GM10248 (cell line): Measurements from ENCODE around the gene KANSL1L.

Source experiments
- CTCF ChIA-PET: fragments of 300-600 bp; sonication (Branson Sonifier 250); formaldehyde crosslinking; extraction: SDS; loops from one replicate; lab custom pipeline; 2021; ENCODE audit warnings: antibody characterized with exemption; lab: Yijun Ruan, JAX
- POLR2A ChIA-PET: fragments of 350-650 bp; sonication (Branson Sonifier 250); formaldehyde crosslinking; extraction: SDS; loops from one replicate; lab custom pipeline; 2020; ENCODE audit warnings: antibody characterized with exemption; lab: Yijun Ruan, JAX
- DNase-seq: peaks from one replicate; pipeline ENCODE4 v3.0.0; 2012; ENCODE audit errors: extremely low spot score
- TF ChIP-seq, protein P1 (sequence below): IDR thresholded peaks from 2 replicates; pipeline ENCODE4 v1.5.1; 2012; ENCODE audit warnings: mild to moderate bottlenecking, low read depth; ENCODE audit errors: extremely low read depth, missing control alignments, control extremely low read depth

Gene KANSL1L

DNA sequence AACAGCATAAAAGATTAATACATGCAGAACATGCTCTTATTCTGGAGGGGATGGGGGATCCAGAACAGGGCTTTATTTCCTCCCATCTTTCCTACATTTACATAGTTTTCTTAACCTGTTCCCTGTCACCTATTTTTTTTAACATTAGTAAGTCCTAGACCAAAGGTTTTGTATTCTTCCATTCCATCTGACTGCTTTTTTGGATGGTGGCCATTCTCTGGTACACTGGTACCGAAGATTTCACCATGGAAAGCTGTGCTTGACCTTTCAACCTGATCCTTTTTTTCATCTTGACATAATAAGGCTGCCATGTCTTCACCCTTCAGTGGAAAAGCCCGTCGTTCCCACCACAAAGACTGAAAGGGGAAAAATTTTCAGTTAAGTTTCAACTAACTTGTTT, 148.4 kb downstream of the KANSL1L start:
- TF ChIP-seq, protein P1, sequence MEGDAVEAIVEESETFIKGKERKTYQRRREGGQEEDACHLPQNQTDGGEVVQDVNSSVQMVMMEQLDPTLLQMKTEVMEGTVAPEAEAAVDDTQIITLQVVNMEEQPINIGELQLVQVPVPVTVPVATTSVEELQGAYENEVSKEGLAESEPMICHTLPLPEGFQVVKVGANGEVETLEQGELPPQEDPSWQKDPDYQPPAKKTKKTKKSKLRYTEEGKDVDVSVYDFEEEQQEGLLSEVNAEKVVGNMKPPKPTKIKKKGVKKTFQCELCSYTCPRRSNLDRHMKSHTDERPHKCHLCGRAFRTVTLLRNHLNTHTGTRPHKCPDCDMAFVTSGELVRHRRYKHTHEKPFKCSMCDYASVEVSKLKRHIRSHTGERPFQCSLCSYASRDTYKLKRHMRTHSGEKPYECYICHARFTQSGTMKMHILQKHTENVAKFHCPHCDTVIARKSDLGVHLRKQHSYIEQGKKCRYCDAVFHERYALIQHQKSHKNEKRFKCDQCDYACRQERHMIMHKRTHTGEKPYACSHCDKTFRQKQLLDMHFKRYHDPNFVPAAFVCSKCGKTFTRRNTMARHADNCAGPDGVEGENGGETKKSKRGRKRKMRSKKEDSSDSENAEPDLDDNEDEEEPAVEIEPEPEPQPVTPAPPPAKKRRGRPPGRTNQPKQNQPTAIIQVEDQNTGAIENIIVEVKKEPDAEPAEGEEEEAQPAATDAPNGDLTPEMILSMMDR, result no peak
- ChIA-PET POLR2A (no interaction called here), CTCF (interaction anchor here (1.7 kb wide), 1 partner anchor 9 kb away, joined by 5 read pairs; no protein-coding TSS in a partner anchor)
- no peak for DNase-seq

DNA sequence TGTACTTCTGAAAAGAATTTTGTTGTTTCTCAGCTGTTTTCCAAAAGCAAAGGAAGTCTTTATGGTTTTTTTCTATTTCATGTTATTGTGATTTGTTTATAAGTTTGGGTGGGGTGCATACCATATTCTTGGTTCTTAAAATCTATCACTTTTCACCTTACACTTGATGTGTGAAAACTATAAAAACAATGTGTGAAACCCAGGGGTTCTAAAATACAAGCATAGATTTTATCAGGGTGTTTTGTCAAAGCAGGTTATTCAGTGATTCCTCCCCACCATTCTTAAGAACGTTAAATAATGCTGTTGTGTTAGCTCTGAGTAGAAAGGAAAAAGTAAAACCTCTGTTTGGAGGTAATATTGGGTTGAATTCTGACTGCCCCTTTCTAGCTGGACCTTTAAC, 151.1 kb downstream of the KANSL1L start:
- TF ChIP-seq, protein P1, result no peak
- CTCF ChIA-PET, result interaction anchor here (1.7 kb wide), 1 partner anchor 9 kb away, joined by 5 read pairs; no protein-coding TSS in a partner anchor
- POLR2A ChIA-PET, result no interaction called here
- DNase-seq, result no peak

DNA sequence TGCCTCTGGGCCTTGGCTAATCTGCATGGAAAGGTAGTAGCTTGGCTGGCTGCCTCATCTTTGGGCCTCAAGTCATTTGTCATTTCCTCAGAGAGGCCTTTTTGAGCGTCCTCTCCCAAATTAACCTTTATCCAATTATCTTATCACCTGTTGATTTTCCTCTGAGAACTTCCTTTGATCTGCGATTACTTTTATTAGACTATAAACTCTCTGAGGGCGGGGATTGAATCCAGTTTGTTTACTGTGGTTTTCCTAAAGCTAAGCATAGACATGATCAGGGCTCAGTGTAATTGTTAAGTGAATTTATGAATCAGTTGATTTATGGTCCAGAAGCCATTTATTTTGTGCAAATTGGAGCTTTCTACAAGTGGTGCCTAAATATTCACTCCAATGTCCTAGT, 161.3 kb downstream of the KANSL1L start:
- CTCF ChIA-PET, result interaction anchor here (0.8 to 1.5 kb wide), 5 partner anchors 10 to 189 kb away, joined by 3 to 4 read pairs (median 3); no protein-coding TSS in a partner anchor
- TF ChIP-seq, protein P1, result no peak
- no peak for DNase-seq
- POLR2A ChIA-PET, result no interaction called here

DNA sequence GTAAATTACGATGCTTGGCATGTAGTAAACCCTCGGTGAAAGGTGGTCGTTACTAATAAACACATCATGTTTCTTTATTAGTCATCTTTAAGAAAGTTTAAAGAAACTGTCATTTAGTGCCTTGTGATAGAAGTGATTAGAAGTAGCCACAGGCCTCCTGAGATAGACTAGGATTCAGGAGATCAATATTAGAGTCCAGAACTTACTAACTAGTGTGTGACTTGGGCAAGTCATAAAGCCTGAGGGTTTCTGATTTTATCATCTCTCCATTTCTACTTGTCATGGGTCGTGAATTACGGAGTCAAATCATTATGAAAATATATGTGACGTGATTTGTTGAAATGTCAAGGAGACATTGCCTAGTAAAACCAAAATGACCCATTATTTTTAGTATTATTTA, 162.1 kb downstream of the KANSL1L start:
- no peak for DNase-seq
- TF ChIP-seq, protein P1, result no peak
- ChIA-PET CTCF (interaction anchor here (0.9 kb wide), 1 partner anchor 9 kb away, joined by 3 read pairs; no protein-coding TSS in a partner anchor), POLR2A (no interaction called here)

DNA sequence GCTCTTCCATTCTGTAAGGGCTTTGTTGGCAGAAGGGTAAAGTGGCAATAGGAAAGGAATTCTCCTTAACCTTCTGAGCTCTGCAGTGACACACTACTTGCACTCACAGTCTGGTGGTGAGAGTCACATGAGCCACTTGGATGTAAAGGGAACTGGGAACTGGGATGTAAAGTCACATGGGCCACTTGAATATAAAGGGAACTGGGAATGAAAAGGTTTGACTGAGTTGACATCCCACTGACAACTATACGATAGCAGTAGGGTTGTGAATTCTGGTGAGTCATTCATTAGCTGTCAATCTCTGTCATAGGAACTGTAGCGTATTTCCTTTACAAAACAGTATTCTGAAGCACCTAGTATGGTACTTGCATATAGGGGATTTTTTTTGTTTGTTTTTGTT, 163.3 kb downstream of the KANSL1L start:
- TF ChIP-seq, protein P1, result no peak
- no peak for DNase-seq
- ChIA-PET CTCF (interaction anchor here (1.1 kb wide), 1 partner anchor 191 kb away, joined by 4 read pairs; no protein-coding TSS in a partner anchor), POLR2A (no interaction called here)

DNA sequence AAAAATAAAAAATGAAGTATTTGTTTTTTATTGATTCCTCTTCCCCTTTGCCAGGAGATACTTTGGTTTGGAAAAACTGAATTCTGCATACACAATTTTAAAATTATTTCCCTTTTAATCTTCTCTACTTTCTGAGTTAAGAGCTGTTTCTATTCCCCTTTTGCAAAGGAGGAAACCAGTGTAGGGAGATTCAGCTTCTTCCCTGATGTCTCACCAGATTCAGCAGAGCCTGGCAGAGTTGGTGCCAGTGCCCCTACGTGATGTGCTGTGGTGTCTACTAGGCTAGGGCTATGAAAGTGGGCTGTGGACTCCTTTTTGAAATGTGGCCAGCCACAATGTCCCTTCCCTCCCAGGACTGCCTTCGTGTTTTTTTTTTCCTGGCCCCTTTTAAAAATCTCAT, 166.3 kb downstream of the KANSL1L start:
- TF ChIP-seq, protein P1, result no peak
- no peak for DNase-seq
- ChIA-PET CTCF (interaction anchor here (1.2 to 1.7 kb wide), 3 partner anchors 10 to 20 kb away, joined by 3 to 6 read pairs (median 6); no protein-coding TSS in a partner anchor), POLR2A (no interaction called here)
